ENCODE results near the gene ZNF581.

ZNF581 gene

GRCh38 chr19:55669418-55670279 is 26.2 kb downstream of the ZNF581 start:
- no peak for DNase-seq

DNA sequence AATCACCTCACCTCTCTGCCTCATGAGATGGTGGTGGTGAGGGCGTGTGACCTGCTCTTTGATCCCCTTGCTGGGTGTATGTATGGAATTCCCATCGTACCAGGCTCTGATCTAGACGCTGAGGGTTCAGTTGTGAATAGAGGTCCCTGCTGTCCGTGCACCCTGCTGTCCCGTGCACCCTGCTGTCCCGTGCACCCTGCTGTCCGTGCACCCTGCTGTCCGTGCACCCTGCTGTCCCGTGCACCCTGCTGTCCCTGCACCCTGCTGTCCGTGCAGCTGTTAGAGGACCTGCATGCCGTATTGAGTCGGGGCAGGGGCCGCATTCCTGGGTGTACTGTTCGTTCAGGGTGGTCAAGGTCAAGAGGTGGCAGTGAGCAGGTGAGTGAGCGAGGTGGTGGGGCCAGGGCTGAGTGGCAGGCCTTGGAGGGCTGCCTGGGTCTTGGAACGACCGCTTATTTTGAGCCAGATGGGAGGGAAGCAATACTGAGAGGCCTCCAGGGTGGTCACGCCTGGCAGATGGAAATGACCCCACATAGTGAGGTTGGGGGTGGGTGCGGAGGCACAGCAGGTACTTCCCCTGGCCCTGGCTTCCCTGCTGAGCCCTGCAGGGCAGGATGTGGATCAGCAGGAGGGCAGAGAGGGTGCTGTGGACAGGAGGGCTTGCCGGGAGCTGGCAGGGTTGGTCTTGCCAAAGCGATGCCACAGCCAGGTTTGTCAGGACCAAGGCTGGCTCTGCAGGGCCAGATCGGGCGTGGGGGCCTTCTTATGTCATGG is 27.0 kb downstream of the ZNF581 start:
- DNase-seq = no peak

- DNase-seq = no peak
Observed at GRCh38 chr19:55671054-55671378, 27.6 kb downstream of the ZNF581 start.

- no peak for DNase-seq
Observed at GRCh38 chr19:55672418-55672817, 29.0 kb downstream of the ZNF581 start.

GRCh38 chr19:55673465-55673864 is 30.0 kb downstream of the ZNF581 start:
- DNase-seq = no peak

DNA sequence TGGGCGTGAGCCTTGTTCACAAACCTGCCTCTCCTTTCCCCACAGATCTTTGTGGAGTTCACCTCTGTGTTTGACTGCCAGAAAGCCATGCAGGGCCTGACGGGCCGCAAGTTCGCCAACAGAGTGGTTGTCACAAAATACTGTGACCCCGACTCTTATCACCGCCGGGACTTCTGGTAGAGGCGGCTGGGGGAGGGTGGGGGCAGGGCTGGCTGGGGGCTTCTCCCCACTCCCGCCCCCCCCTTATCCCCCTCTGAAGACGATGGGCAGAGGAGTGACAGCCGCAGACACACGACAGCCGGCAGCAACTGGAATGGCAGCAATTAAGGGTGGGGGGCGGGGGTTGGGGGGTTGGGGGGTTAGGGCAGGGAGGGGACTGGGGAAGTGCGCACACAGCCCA is 30.4 kb downstream of the ZNF581 start:
- no peak for DNase-seq

DNA sequence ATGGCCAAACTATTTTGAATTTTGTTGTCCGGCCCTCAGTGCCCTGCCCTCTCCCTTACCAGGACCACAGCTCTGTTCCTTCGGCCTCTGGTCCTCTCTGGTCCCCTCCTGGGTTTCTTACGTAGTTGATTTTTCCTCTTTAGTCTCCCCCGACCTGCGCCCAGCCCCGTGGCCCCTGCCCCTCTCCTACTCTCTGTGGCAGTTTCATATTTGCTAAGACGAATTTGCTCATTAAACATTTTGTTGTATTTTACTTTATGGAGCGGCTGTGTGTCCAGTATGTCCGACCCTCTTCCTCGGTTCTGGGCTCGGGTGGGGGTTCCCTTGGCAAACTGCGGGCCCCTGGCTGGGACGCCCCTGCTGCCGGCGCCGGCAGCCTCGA is 31.0 kb downstream of the ZNF581 start:
- DNase-seq = no peak

DNA sequence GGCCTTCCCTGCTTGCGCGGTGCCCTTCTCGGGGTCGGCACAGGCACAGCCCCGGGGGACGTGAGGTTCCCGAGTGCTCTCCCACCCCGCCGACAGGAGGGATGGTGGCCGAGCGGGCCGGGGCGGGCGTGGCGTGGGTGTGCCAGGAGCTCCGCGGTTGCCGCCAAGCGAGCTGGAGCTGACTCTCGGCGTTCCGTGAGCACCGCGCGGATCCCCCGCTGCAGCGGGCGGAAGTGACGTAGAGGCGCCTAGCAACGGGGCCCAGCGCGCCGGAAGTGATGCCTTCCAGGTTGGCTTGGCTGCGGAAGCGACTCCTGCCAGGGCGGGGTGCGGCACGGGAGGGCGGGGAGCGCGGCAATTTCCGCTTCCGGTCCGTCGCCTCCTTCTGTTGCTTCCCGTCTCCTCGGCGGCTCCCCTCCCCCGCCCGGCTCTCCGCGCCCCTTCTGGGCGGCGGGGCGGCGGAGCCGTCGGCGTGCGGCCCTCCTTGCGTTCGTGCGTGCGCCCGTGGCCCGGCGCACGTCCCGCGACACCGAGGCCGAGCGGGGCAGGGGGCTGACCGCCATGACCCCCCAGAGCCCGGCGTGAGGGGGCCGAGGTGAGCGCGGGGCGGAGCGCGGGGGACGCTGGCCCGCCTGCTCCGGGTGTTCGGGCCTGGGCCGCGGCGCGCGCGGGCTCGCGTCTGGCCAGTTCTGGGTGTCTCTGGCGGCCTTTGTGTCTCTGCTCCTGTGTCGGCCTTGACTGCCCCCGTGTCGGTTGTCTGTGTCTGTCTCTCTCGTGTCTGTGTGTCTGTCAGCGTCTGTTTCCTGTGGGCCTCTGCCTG is 31.6 kb downstream of the ZNF581 start, which contains the start of gene EPN1:
Gene EPN1, plus strand, starts transcription at position 386 of the 820 bp plus-strand sequence. CDS start 3,402 bp downstream, outside the sequence.
- peak; percentile 98 for DNase-seq

GRCh38 chr19:55675661-55676354 is 32.4 kb downstream of the ZNF581 start:
- DNase-seq = no peak

DNA sequence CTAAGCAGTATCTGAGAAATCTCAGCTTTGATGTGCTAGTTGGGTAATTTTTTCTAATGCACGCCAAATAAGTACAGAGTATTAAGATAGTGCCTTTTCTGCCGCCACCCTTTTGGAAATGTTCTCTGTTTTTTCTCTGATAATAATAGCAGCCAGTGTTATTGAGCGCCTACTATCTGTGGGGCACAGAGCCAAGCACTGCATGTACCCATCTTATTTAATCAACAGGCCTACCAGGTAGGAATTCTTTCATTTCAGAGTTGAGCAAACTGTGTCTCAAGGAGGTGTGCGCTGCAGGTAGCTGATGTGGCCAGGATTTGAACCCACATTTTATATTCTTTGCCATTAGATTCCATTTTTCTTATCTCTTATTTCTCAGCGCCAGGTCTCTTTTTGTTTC is 32.9 kb downstream of the ZNF581 start:
- no peak for DNase-seq

GRCh38 chr19:55676889-55677505 is 33.5 kb downstream of the ZNF581 start:
- no peak for DNase-seq

DNA sequence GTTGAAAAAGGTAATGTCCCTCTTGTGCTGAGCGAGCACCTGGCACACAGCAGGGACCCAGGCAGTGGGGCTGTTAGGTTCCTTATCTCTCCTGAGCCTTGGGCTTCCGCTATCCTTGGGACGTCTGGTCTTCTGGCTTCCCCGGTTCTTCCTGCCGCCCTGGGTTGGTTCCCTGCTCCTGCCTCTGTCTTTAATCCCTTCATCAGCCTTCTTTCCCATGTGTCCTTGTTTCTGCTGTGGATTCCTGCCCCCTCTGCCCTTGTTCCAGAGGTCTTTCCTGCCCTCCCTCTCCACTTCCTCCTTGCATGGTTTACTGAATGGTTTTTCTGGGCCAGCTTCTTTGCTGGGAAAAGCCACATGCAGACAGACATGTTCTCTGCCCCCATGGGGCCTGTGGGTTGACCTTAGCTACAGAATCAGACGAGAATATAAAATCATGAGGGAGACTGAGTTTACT is 34.2 kb downstream of the ZNF581 start:
- no peak for DNase-seq

GRCh38 chr19:55678121-55678671 is 34.7 kb downstream of the ZNF581 start:
- no peak for DNase-seq

DNA sequence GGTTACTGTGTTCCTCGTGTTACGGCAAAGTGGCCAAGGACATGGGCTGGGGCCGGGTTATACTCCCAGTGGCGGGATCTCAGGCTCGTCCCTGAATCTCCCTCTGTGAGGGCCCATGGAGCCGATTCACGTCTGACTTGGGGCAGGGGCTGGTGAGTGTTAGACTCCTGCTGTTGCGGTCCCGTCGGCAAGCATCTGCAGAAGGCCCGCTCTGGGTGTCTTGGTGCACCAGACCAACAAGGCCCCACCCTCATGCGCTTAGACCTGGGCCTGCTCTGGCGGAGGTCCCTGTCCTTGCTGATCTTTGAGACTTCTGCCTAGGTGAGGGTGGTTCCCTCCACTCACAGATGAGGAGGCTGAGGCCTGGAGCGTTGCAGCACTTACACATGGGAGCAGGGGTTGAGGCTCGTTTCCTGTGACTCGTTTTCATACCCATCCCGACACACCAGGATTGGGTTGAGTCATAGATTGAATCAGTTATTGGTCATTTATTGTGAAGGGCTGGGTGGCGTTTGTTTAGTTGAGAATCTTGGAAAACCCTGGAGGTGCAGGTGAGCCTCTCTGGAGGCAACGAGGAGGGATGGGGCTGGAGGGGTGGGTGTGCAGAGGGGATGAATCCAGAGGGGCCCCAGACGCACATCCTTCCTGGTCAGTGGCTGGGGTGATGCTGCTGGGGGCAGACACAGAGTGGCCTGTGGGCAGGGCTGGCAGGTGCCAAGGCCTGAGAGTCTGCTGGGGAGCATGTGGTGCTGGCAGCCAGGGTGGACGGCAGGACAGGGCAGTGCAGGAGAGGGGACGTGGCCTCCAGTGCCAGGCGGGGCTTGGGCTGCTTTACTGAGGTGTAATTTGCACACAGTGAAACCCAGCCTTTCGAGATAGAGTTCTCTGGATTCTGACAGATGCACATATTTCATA is 36.2 kb downstream of the ZNF581 start:
- DNase-seq = peak; percentile 42

GRCh38 chr19:55680339-55681130 is 37.1 kb downstream of the ZNF581 start:
- no peak for DNase-seq

- DNase-seq = no peak
Observed at GRCh38 chr19:55681131-55682092, 38.0 kb downstream of the ZNF581 start.

GRCh38 chr19:55683449-55684261 is 40.2 kb downstream of the ZNF581 start:
- no peak for DNase-seq
